ENCODE data around the gene MEGF10.
"Not testable (repeated sequence)": the region's sequence is repeated elsewhere in the genome, so short reads cannot be mapped to it uniquely, and the experiment has no call there.

- TF ChIP-seq POLR2A (IDR thresholded peaks at IDR 0.05; ENCODE audit: low read depth); CTCF (IDR thresholded peaks at IDR 0.05); EP300 (IDR thresholded peaks at IDR 0.05); POLR2AphosphoS5 (IDR thresholded peaks at IDR 0.05): not testable (repeated sequence)
Measured at GRCh38 chr5:127317385-127317784, 26.8 kb downstream of the MEGF10 start.

Measured in esophagus muscularis mucosa (tissue), 4 donors.